Caco-2 (cell line): ENCODE data around the gene CXorf38. TPM values are rescaled to one million over a fixed set of nuclear protein-coding genes. Genes with fewer than 3 reads are reported as not detected.

ENCODE experiments used
- BruUV-seq: library from RNA; stranded (reverse); fragments of 400-500 nt; replicated peaks from 2 replicates; lab custom pipeline; 2021; lab: Mats Ljungman, UMichigan
- CTCF ChIA-PET: fragments of 300-600 bp; sonication (Branson Sonifier 250); formaldehyde crosslinking; loops from one replicate; lab custom pipeline; 2022; ENCODE audit warnings: antibody characterized with exemption; lab: Charles Lee
- POLR2A ChIA-PET: fragments of 300-600 bp; sonication (Branson Sonifier 250); formaldehyde crosslinking; loops from one replicate; lab custom pipeline; 2022; ENCODE audit warnings: antibody characterized with exemption; lab: Charles Lee
- DNase-seq, 2 experiments: peaks; one replicate each; pipeline versions ENCODE4 v3.0.0 to v3.0.0-alpha.2; 2020 to 2022
- H3K27me3 ChIP-seq: replicated peaks from 2 replicates; pipeline ENCODE4 v1.6.0; 2011; ENCODE audit warnings: low read length; ENCODE audit not compliant: control insufficient read depth, insufficient read depth
- H3K36me3 ChIP-seq: 2 replicates; pipeline ENCODE4 v1.5.1; 2011; ENCODE audit warnings: low read length; ENCODE audit not compliant: control insufficient read depth, insufficient read depth
- H3K4me1 ChIP-seq: fragments of 250-450 bp; sonication (Bioruptor Pico); 2 replicates; pipeline ENCODE4 v1.5.1; 2020; ENCODE audit warnings: mild to moderate bottlenecking
- H3K4me3 ChIP-seq: 2 replicates; pipeline ENCODE4 v1.5.1; 2011; ENCODE audit warnings: low read depth, mild to moderate bottlenecking, control low read depth, low read length
- H3K9me3 ChIP-seq: fragments of 250-450 bp; sonication (Bioruptor Pico); 2 replicates; pipeline ENCODE4 v1.5.1; 2020; ENCODE audit warnings: mild to moderate bottlenecking, moderate library complexity
- H3K27ac Mint-ChIP-seq: one replicate; pipeline ENCODE4 v1.8.0; 2022; ENCODE audit warnings: mixed read lengths; ENCODE audit not compliant: unreplicated experiment
- H3K27me3 Mint-ChIP-seq: one replicate; pipeline ENCODE4 v1.8.0; 2022; ENCODE audit warnings: mixed read lengths; ENCODE audit not compliant: insufficient read depth, unreplicated experiment
- H3K36me3 Mint-ChIP-seq: one replicate; pipeline ENCODE4 v1.8.0; 2022; ENCODE audit warnings: mild to moderate bottlenecking, mixed read lengths; ENCODE audit not compliant: insufficient read depth, unreplicated experiment
- H3K4me1 Mint-ChIP-seq: one replicate; pipeline ENCODE4 v1.8.0; 2022; ENCODE audit warnings: low read depth, mixed read lengths; ENCODE audit not compliant: unreplicated experiment
- H3K4me3 Mint-ChIP-seq: one replicate; pipeline ENCODE4 v1.8.0; 2022; ENCODE audit warnings: mild to moderate bottlenecking, moderate library complexity, mixed read lengths; ENCODE audit not compliant: unreplicated experiment
- H3K9me3 Mint-ChIP-seq: one replicate; pipeline ENCODE4 v1.8.0; 2022; ENCODE audit warnings: mixed read lengths; ENCODE audit not compliant: unreplicated experiment
- intact Hi-C: fragments of 100-400 bp; cut with micrococcal nuclease; formaldehyde crosslinking; loops from one replicate; pipeline ENCODE4 v1.10.0; 2022; ENCODE audit not compliant: unreplicated experiment
- total RNA-seq: library from RNA; stranded (reverse); gene quantifications from 2 replicates; pipeline ENCODE4 v1.2.3, GENCODE V29; 2022
- TF ChIP-seq, protein P1 (sequence below), 2 experiments: fragments of 200-600 bp in 1 of 2; IDR thresholded peaks; 1 replicate in 1 of 2; 2 replicates in 1 of 2; pipeline versions ENCODE4 v1.5.1 to v1.8.0; 2011 to 2022; ENCODE audit warnings: antibody characterized with exemption in 1 of 2, control low read depth in 1 of 2, inconsistent platforms in 1 of 2, low read depth in 1 of 2, low read length in 1 of 2, mild to moderate bottlenecking in 1 of 2, moderate library complexity in 1 of 2; ENCODE audit not compliant: insufficient read depth in 1 of 2, severe bottlenecking in 1 of 2, unreplicated experiment in 1 of 2

Gene CXorf38
- total RNA-seq, 1 experiment from 2014 or later: 8.7 TPM

DNA sequence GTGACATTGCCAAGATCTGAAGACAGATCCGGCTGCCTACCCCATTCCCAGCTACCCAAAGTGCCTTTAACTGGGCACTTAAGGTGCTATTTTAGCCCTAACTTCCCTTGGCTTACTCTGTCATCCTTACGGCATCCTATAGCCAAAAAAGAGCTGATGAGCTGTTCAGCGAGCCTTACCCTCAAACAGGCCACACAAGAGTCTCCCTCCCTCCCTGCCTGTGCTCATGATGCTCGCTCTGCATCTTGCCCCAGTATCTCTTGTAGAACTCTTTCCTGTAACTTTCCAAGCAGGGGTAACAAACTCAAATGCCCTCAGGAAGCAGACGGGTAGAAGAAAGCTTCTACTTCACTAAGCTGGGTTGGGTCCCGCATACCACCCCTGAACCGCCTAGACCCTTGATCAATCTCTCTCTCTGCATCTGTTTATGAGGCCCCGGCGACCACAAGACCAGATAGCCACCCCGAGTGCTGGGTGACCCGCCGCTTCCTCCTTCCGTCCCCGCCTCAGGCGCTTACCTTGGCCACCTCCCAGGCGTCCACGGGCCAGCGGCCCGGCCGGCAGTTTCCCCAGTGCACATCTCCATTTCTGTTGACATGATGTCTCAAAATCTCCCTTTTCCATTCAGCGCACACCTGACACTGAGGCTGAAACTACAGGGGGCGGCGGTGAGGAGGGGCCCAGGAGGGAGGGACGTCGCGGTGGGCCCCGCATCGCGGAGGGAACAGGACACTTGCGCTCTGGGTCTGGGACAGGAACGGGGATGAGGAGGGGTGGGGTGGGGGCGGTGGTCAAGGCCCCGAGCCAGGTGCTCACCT lies 663 bp downstream of the CXorf38 start:
- ChIA-PET CTCF (interaction anchor here (0.6 to 0.9 kb wide), 3 partner anchors 350 to 469 kb away, joined by 3 to 8 read pairs (median 4); no protein-coding TSS in a partner anchor), POLR2A (no interaction called here)
- Mint-ChIP-seq H3K4me3 (peak overlapping the region; percentile 82), H3K4me1 (peaks cover 15% of the 10 kb centered on the region), H3K27ac (peak overlapping the region; percentile 83), H3K27me3 (no peaks in the 10 kb centered on the region), H3K9me3 (no peaks in the 10 kb centered on the region), H3K36me3 (peaks cover 42% of the 10 kb centered on the region)
- Histone ChIP-seq H3K4me3 (peak overlapping the region; percentile 77), H3K4me1 (no peaks in the 10 kb centered on the region), H3K9me3 (no peaks in the 10 kb centered on the region), H3K36me3 (no peaks in the 10 kb centered on the region), H3K27me3 (no peaks in the 10 kb centered on the region)
- TSS peak; percentile 28 for BruUV-seq
- intact Hi-C loops: no loop called here
- TF ChIP-seq, protein P1, sequence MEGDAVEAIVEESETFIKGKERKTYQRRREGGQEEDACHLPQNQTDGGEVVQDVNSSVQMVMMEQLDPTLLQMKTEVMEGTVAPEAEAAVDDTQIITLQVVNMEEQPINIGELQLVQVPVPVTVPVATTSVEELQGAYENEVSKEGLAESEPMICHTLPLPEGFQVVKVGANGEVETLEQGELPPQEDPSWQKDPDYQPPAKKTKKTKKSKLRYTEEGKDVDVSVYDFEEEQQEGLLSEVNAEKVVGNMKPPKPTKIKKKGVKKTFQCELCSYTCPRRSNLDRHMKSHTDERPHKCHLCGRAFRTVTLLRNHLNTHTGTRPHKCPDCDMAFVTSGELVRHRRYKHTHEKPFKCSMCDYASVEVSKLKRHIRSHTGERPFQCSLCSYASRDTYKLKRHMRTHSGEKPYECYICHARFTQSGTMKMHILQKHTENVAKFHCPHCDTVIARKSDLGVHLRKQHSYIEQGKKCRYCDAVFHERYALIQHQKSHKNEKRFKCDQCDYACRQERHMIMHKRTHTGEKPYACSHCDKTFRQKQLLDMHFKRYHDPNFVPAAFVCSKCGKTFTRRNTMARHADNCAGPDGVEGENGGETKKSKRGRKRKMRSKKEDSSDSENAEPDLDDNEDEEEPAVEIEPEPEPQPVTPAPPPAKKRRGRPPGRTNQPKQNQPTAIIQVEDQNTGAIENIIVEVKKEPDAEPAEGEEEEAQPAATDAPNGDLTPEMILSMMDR (IDR thresholded peaks at IDR 0.05; ENCODE audit: insufficient read depth in 1 of 2, low read depth in 1 of 2, low read length in 1 of 2, severe bottlenecking in 1 of 2, unreplicated experiment in 1 of 2): peak in 1 of 2 experiments; percentile 9
- DNase-seq: peak in 1 of 2 experiments; percentile 20

GRCh38 chrX:40644821-40645358 lies 2.5 kb downstream of the CXorf38 start:
- intact Hi-C loops: no loop called here
- H3K27me3 ChIP-seq: no peaks in the 10 kb centered on the region
- ChIA-PET CTCF (no interaction called here), POLR2A (no interaction called here)
- peak overlapping the region; percentile 76 for H3K4me3 Mint-ChIP-seq
- peak overlapping the region; percentile 66 for H3K27ac Mint-ChIP-seq
- H3K36me3 ChIP-seq: no peaks in the 10 kb centered on the region
- no peaks in the 10 kb centered on the region for H3K9me3 Mint-ChIP-seq
- peaks cover 15% of the 10 kb centered on the region for H3K4me1 Mint-ChIP-seq
- no peak for DNase-seq
- peaks cover 39% of the 10 kb centered on the region for H3K36me3 Mint-ChIP-seq
- no peaks in the 10 kb centered on the region for H3K9me3 ChIP-seq
- H3K4me3 ChIP-seq: no peak overlapping the region
- H3K4me1 ChIP-seq: no peaks in the 10 kb centered on the region
- H3K27me3 Mint-ChIP-seq: no peaks in the 10 kb centered on the region
- no TSS peak for BruUV-seq
- TF ChIP-seq, protein P1 (IDR thresholded peaks at IDR 0.05; ENCODE audit: insufficient read depth in 1 of 2, low read depth in 1 of 2, low read length in 1 of 2, severe bottlenecking in 1 of 2, unreplicated experiment in 1 of 2): no peak

DNA sequence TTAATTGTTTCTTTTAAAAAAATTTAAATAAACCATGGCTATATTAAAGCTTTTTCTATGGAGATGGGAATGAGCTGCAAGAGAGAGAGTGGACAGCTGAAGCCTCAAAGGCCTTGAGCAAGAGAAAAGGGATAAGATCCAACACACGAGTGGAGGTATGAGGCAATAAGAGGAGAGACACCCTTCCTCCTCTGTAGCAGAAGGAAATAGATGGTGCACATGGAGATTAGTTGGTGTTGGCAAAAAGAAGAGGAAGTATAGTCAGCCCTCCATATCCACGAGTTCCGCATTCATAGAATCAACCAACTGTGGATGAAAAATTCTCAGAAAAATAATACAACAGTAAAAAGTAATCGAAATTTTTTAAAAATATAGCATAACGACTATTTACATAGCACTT lies 3.2 kb downstream of the CXorf38 start:
- ChIA-PET CTCF (no interaction called here), POLR2A (no interaction called here)
- Histone ChIP-seq H3K36me3 (no peaks in the 10 kb centered on the region), H3K9me3 (no peaks in the 10 kb centered on the region), H3K4me3 (no peak overlapping the region), H3K27me3 (no peaks in the 10 kb centered on the region), H3K4me1 (no peaks in the 10 kb centered on the region)
- DNase-seq: no peak
- no peaks in the 10 kb centered on the region for H3K27me3 Mint-ChIP-seq
- intact Hi-C loops: no loop called here
- H3K4me1 Mint-ChIP-seq: peaks cover 15% of the 10 kb centered on the region
- no peaks in the 10 kb centered on the region for H3K9me3 Mint-ChIP-seq
- TF ChIP-seq, protein P1 (IDR thresholded peaks at IDR 0.05; ENCODE audit: insufficient read depth in 1 of 2, low read depth in 1 of 2, low read length in 1 of 2, severe bottlenecking in 1 of 2, unreplicated experiment in 1 of 2): no peak
- peaks cover 37% of the 10 kb centered on the region for H3K36me3 Mint-ChIP-seq
- no peak overlapping the region for H3K4me3 Mint-ChIP-seq
- BruUV-seq: no TSS peak
- no peak overlapping the region for H3K27ac Mint-ChIP-seq
